GM12878 (cell line): ENCODE measurements around the gene MYL6B. TPM values are rescaled to one million over a fixed set of nuclear protein-coding genes. Genes with fewer than 3 reads are reported as not detected.

ENCODE experiments used
- ATAC-seq: fragments of 200-7000 bp; cut with Tn5 transposase; 3 replicates; pipeline ENCODE4 v1.9.1; 2020; ENCODE audit warnings: mild to moderate bottlenecking, moderate library complexity
- BruUV-seq: library from RNA; stranded (reverse); fragments of 400-500 nt; replicated peaks from 2 replicates; lab custom pipeline; 2021; lab: Mats Ljungman, UMichigan
- CTCF ChIA-PET: fragments of 300-600 bp; sonication (Branson Sonifier 250); formaldehyde crosslinking; extraction: SDS; loops from one replicate; lab custom pipeline; 2021; ENCODE audit warnings: inconsistent platforms; lab: Yijun Ruan, JAX
- POLR2A ChIA-PET: fragments of 350-600 bp; formaldehyde crosslinking; extraction: SDS; loops from one replicate; lab custom pipeline; 2021; ENCODE audit warnings: inconsistent platforms; lab: Charles Lee
- RAD21 ChIA-PET: fragments of 300-600 bp; sonication (Branson Sonifier 250); formaldehyde crosslinking; loops from one replicate; lab custom pipeline; 2023; ENCODE audit warnings: antibody characterized with exemption; ENCODE audit not compliant: unreplicated experiment; lab: Charles Lee
- SMC1A ChIA-PET: fragments of 300-600 bp; sonication (Branson Sonifier 250); formaldehyde crosslinking; loops from one replicate; lab custom pipeline; 2023; ENCODE audit not compliant: unreplicated experiment, uncharacterized antibody; lab: Charles Lee
- DNase-seq: peaks from one replicate; pipeline ENCODE4 v3.0.0-alpha.2; 2011; ENCODE audit warnings: low read depth, low spot score
- FAIRE-seq: peaks from 3 replicates; lab custom pipeline; 2011; peaks lifted over from hg19 to GRCh38; lab: Jason Lieb, UNC
- H2AFZ ChIP-seq: 2 replicates; pipeline ENCODE4 v1.6.0; 2011; ENCODE audit warnings: low read depth, low read length, control low read depth; ENCODE audit not compliant: control insufficient read depth
- H3K27ac ChIP-seq: 2 replicates; pipeline ENCODE4 v1.5.1; 2011; ENCODE audit warnings: control low read depth; ENCODE audit not compliant: control insufficient read depth, insufficient read depth
- H3K27me3 ChIP-seq, 2 experiments: replicated peaks in 1 of 2; 2 replicates each; pipeline versions ENCODE4 v1.6.0 to v1.6.1; 2011; ENCODE audit warnings: low read length in 1 of 2; ENCODE audit not compliant: control insufficient read depth in 2 of 2, insufficient read depth in 2 of 2
- H3K36me3 ChIP-seq, 2 experiments: 2 replicates each; pipeline ENCODE4 v1.5.1; 2011; ENCODE audit warnings: low read length in 1 of 2; ENCODE audit not compliant: control insufficient read depth in 2 of 2, insufficient read depth in 2 of 2
- H3K4me1 ChIP-seq: 2 replicates; pipeline ENCODE4 v1.6.1; 2011; ENCODE audit warnings: mild to moderate bottlenecking, low read length, moderate library complexity, mixed read lengths; ENCODE audit not compliant: control insufficient read depth, insufficient read depth
- H3K4me2 ChIP-seq: 2 replicates; pipeline ENCODE4 v1.6.0; 2011; ENCODE audit warnings: control low read depth; ENCODE audit not compliant: control insufficient read depth, insufficient read depth
- H3K4me3 ChIP-seq: fragments of 200-600 bp; sonication (generic); 2 replicates; pipeline ENCODE4 v1.5.1; 2016
- H3K79me2 ChIP-seq: 2 replicates; pipeline ENCODE4 v1.6.0; 2011; ENCODE audit warnings: low read length; ENCODE audit not compliant: control insufficient read depth, insufficient read depth
- H3K9ac ChIP-seq: 2 replicates; pipeline ENCODE4 v1.8.0; 2011; ENCODE audit warnings: low read length, control low read depth, mixed read lengths; ENCODE audit not compliant: control insufficient read depth, insufficient read depth
- H3K9me3 ChIP-seq: replicated peaks from 3 replicates; pipeline ENCODE4 v1.5.1; 2011; ENCODE audit warnings: mild to moderate bottlenecking, low read length; ENCODE audit not compliant: control insufficient read depth, insufficient read depth
- H4K20me1 ChIP-seq: 2 replicates; pipeline ENCODE4 v1.6.0; 2011; ENCODE audit not compliant: control insufficient read depth, insufficient read depth
- BRCA1 ChIP-seq: IDR thresholded peaks from 2 replicates; pipeline ENCODE4 v1.6.1; 2011; ENCODE audit warnings: low read depth, low read length, improper control_type of control experiment
- CEBPB ChIP-seq, 2 experiments: fragments of 150-350 bp in 1 of 2; IDR thresholded peaks; 2 replicates each; pipeline ENCODE4 v1.6.1; 2012 to 2014; ENCODE audit warnings: low read depth in 2 of 2, low read length in 2 of 2, borderline replicate concordance in 1 of 2, inconsistent platforms in 1 of 2
- ETV6 ChIP-seq, 2 experiments: fragments of 450-650 bp in 1 of 2; IDR thresholded peaks in 1 of 2; conservative IDR thresholded peaks in 1 of 2; 2 replicates each; pipeline ENCODE4 v1.6.1; 2014; ENCODE audit warnings: antibody characterized with exemption in 1 of 2, borderline replicate concordance in 1 of 2, low read depth in 1 of 2, mild to moderate bottlenecking in 1 of 2, moderate library complexity in 1 of 2
- GABPA ChIP-seq: IDR thresholded peaks from 2 replicates; pipeline ENCODE4 v1.6.1; 2014; ENCODE audit warnings: antibody characterized with exemption, low read depth, mild to moderate bottlenecking, inconsistent platforms
- IKZF2 ChIP-seq, 2 experiments: fragments of 450-650 bp; IDR thresholded peaks; 2 replicates each; pipeline ENCODE4 v1.6.1; 2017; ENCODE audit warnings: mild to moderate bottlenecking in 2 of 2, moderate library complexity in 2 of 2
- IRF4 ChIP-seq: IDR thresholded peaks from 2 replicates; pipeline ENCODE4 v1.6.1; 2011; ENCODE audit warnings: low read depth, low read length
- KDM1A ChIP-seq: fragments of 200-600 bp; sonication (generic); IDR thresholded peaks from 2 replicates; pipeline ENCODE4 v1.6.1; 2016; ENCODE audit warnings: borderline replicate concordance
- MLLT1 ChIP-seq: fragments of 450-650 bp; IDR thresholded peaks from 2 replicates; pipeline ENCODE4 v1.6.1; 2016; ENCODE audit warnings: mild to moderate bottlenecking
- MXI1 ChIP-seq: fragments of 150-350 bp; IDR thresholded peaks from 2 replicates; pipeline ENCODE4 v1.6.1; 2011; ENCODE audit warnings: low read depth, mild to moderate bottlenecking, inconsistent platforms, low read length, improper control_type of control experiment
- NFYA ChIP-seq: IDR thresholded peaks from 2 replicates; pipeline ENCODE4 v1.6.1; 2011; ENCODE audit warnings: low read depth, mild to moderate bottlenecking, low read length, improper control_type of control experiment, borderline replicate concordance
- PBX3 ChIP-seq: IDR thresholded peaks from 2 replicates; pipeline ENCODE4 v1.6.1; 2011; ENCODE audit warnings: mild to moderate bottlenecking, low read depth, low read length, moderate library complexity; ENCODE audit not compliant: insufficient replicate concordance
- PML ChIP-seq: IDR thresholded peaks from 2 replicates; pipeline ENCODE4 v1.6.1; 2012; ENCODE audit warnings: low read length, inconsistent platforms
- POLR2A ChIP-seq: IDR thresholded peaks from 2 replicates; pipeline ENCODE4 v1.6.1; 2011; ENCODE audit warnings: low read depth, mild to moderate bottlenecking, low read length
- POLR2AphosphoS5 ChIP-seq: IDR thresholded peaks from 2 replicates; pipeline ENCODE4 v1.6.1; 2011; ENCODE audit warnings: mild to moderate bottlenecking, low read length, inconsistent platforms
- RAD21 ChIP-seq: IDR thresholded peaks from 2 replicates; pipeline ENCODE4 v1.6.1; 2011; ENCODE audit warnings: mild to moderate bottlenecking, low read depth, low read length, moderate library complexity; ENCODE audit not compliant: insufficient read depth
- SREBF2 ChIP-seq: IDR thresholded peaks from 2 replicates; pipeline ENCODE4 v1.6.1; 2012; ENCODE audit warnings: mild to moderate bottlenecking, low read length
- TBL1XR1 ChIP-seq: IDR thresholded peaks from 2 replicates; pipeline ENCODE4 v1.6.1; 2012; ENCODE audit warnings: low read depth, low read length, improper control_type of control experiment
- WGBS: methylation state at CpG from one replicate; pipeline ENCODE4 v1.1.6; 2016; ENCODE audit warnings: low lambda C conversion rate; ENCODE audit not compliant: insufficient replicate concordance, insufficient coverage; ENCODE audit errors: missing lambda C conversion rate; 5-methylcytosine and 5-hydroxymethylcytosine counted together
- in situ Hi-C: fragments of 300-500 bp; cut with MboI; formaldehyde crosslinking; loops from 9 replicates; pipeline ENCODE4 v1.14.3; 2018; ENCODE audit warnings: mixed read lengths
- intact Hi-C: fragments of 100-400 bp; cut with micrococcal nuclease; formaldehyde crosslinking; loops from one replicate; pipeline ENCODE4 v1.14.2; 2022; ENCODE audit not compliant: unreplicated experiment
- polyA plus RNA-seq, 11 experiments: library from polyadenylated mRNA; depleted of rRNA in 4 of 11; unstranded in 6 of 11; stranded (reverse) in 5 of 11; fragments of >200 nt; fragmentation: Nextera tagmentation in 4 of 11; fragmentation: Illumina TruSeq in 1 of 11; extraction: Ambion mirVana in 4 of 11; extraction: Trizol in 1 of 11; gene quantifications; 1 replicate in 1 of 11; 2 replicates in 10 of 11; pipeline versions ENCODE4 v1.2.1 to v1.2.3, GENCODE V29; 2011 to 2016; ENCODE audit warnings: inconsistent platforms in 2 of 11, missing spikeins in 2 of 11, low read depth in 1 of 11
- total RNA-seq, 4 experiments: library from RNA; depleted of rRNA in 3 of 4; stranded (reverse); fragments of >200 nt in 3 of 4; fragmentation: Illumina TruSeq in 1 of 4; extraction: Trizol in 1 of 4; gene quantifications; 2 replicates each; pipeline versions ENCODE4 v1.2.1 to v1.2.3, GENCODE V29; 2013 to 2021
- TF ChIP-seq, protein P1 (sequence below): fragments of 450-650 bp; IDR thresholded peaks from 2 replicates; pipeline ENCODE4 v1.6.1; 2017; ENCODE audit warnings: antibody characterized with exemption, mild to moderate bottlenecking, moderate library complexity

MYL6B gene
- total and polyA plus RNA-seq, 10 of the 15 experiments (the other 5 are each of a cell fraction or from before 2014, with no cell fraction given): 75.5 to 153 (median 114) TPM

GRCh38 chr12:56154818-56155217 is 2.4 kb downstream of the MYL6B start:
- peaks cover 41% of the 10 kb centered on the region for H3K79me2 ChIP-seq
- no peak overlapping the region for H3K9ac ChIP-seq
- RAD21 ChIA-PET: no interaction called here
- TF ChIP-seq SREBF2 (no peak), POLR2AphosphoS5 (no peak), NFYA (no peak), MLLT1 (no peak), ETV6 (conservative IDR thresholded peaks at IDR 0.05 in 1 of 2, IDR thresholded peaks at IDR 0.05 in 1 of 2; ENCODE audit: borderline replicate concordance in 1 of 2, low read depth in 1 of 2) (no peak), RAD21 (no peak), IKZF2 (IDR thresholded peaks at IDR 0.05) (no peak), CEBPB (IDR thresholded peaks at IDR 0.05; ENCODE audit: borderline replicate concordance in 1 of 2, low read depth in 2 of 2, low read length in 2 of 2) (no peak), PML (no peak), TBL1XR1 (no peak), MXI1 (no peak), BRCA1 (no peak), KDM1A (no peak), GABPA (no peak), POLR2A (no peak), PBX3 (no peak), IRF4 (no peak)
- TF ChIP-seq, protein P1, sequence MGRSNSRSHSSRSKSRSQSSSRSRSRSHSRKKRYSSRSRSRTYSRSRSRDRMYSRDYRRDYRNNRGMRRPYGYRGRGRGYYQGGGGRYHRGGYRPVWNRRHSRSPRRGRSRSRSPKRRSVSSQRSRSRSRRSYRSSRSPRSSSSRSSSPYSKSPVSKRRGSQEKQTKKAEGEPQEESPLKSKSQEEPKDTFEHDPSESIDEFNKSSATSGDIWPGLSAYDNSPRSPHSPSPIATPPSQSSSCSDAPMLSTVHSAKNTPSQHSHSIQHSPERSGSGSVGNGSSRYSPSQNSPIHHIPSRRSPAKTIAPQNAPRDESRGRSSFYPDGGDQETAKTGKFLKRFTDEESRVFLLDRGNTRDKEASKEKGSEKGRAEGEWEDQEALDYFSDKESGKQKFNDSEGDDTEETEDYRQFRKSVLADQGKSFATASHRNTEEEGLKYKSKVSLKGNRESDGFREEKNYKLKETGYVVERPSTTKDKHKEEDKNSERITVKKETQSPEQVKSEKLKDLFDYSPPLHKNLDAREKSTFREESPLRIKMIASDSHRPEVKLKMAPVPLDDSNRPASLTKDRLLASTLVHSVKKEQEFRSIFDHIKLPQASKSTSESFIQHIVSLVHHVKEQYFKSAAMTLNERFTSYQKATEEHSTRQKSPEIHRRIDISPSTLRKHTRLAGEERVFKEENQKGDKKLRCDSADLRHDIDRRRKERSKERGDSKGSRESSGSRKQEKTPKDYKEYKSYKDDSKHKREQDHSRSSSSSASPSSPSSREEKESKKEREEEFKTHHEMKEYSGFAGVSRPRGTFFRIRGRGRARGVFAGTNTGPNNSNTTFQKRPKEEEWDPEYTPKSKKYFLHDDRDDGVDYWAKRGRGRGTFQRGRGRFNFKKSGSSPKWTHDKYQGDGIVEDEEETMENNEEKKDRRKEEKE: no peak
- CTCF ChIA-PET: interaction anchor here (0.6 to 3.6 kb wide), 4 partner anchors 27 to 1580 kb away, joined by 3 to 11 read pairs (median 6); partner anchors contain the start of genes ESYT1 and ZC3H10
- SMC1A ChIA-PET: interaction anchor here (1.0 kb wide), 1 partner anchor 8 kb away, joined by 3 read pairs; no protein-coding TSS in a partner anchor
- H3K36me3 ChIP-seq: peaks cover 1 to 6% of the 10 kb centered on the region in 2 experiments; a peak in 3 of 4 replicates
- intact Hi-C loops: loop anchor here (5.0 kb wide), 1 partner anchor 38 kb away; the partner anchor contains the start of genes RPL41 and ZC3H10
- no peak for FAIRE-seq
- POLR2A ChIA-PET: interaction anchor here (0.8 to 2.2 kb wide), 5 partner anchors 11 to 66 kb away, joined by 3 to 10 read pairs (median 5); partner anchors contain the start of genes ESYT1, RNF41 and SMARCC2
- no peak overlapping the region for H3K27ac ChIP-seq
- no peaks in the 10 kb centered on the region for H3K9me3 ChIP-seq
- DNase-seq: no peak
- H3K4me2 ChIP-seq: no peak overlapping the region
- BruUV-seq: no TSS peak
- H2AFZ ChIP-seq: no peak overlapping the region
- no peak for ATAC-seq
- no peak overlapping the region for H3K4me3 ChIP-seq
- no peaks in the 10 kb centered on the region for H3K27me3 ChIP-seq
- WGBS: 81% methylated on average over 5 of the region's 5 CpGs
- in situ Hi-C loops: no loop called here
- peaks cover 19% of the 10 kb centered on the region for H3K4me1 ChIP-seq
- no peaks in the 10 kb centered on the region for H4K20me1 ChIP-seq
